ENCODE measurements around the gene OR51B4.
"Not testable (repeated sequence)": the region's sequence is repeated elsewhere in the genome, so short reads cannot be mapped to it uniquely, and the experiment has no call there.

The OR51B4 gene

DNA sequence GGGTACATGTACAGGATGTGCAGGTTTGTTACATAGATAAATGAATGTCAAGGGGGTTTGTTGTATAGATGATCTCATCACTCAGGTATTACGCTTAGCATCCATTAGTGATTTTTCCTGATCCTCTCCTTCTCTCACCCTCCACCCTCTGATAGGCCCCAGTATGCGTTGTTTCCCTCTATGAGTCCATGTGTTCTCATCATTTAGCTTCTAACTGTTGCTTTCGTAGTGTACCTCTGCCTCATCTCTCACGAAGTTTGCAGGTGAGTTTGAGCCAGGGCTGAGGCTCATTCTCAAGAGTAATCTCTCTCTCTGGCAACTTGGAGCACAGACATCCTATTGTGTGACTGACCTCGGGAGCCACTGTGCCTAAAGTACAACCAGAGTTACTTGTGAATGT is 27.4 kb downstream of the OR51B4 start:
- no peak for FAIRE-seq
- no peak for DNase-seq (ENCODE audit: low spot score)

DNA sequence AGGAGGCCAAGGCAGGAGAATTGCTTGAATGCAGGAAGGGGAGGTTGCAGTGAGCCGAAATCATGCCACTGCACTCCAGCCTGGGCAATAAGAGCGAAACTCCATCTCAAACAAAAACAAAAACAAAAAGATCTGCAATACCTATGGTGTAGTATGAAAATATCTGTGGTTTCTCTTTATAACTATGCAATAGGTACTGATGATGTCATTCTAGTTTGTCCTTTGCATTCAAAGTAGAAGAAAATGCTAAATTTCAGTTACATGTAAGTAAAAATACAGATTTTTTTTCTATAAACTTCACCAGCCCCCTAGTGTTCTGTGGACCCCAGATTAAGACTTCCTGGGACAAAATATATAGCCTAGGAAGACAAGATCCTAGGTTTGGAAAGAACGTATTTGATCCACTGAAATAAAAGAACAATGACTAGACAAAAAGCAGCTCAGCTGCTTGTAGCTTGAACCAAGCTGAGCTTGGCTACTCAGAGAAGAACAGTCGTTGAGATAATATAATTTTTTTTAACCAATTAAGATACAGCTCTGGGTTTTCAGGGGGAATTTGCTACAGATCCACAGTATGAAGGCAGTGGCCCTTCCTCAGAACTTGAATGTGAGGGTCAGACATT is 29.2 kb downstream of the OR51B4 start:
- FAIRE-seq = no peak
- DNase-seq (ENCODE audit: low spot score) = no peak

DNA sequence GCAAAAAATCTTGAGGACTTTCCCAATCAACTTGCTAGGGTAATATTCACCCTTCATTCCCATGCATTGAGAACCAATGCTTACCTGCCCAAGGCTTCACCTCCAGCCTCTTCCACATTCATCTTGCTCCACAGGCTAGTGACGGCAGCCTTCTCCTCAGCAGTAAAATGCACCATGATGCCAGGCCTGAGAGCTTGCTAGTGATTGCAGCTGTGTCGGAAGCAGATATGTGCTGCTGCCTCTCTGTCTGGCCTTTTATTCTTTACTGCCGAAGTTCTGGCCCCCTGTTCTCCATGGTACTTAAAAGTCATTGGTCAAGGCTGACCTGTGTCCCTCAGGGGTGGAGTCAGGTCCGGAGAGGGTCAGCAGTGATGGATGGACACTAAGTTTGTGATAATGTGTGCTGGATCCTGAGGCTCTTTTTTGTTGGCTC is 32.0 kb downstream of the OR51B4 start, which contains the start of gene HBE1:
Gene HBE1 (minus strand): TSS at position 231 of the 433 bp plus-strand sequence. CDS start 55 bp downstream, at position 176.
- no peak for FAIRE-seq
- DNase-seq (ENCODE audit: low spot score) = no peak

DNA sequence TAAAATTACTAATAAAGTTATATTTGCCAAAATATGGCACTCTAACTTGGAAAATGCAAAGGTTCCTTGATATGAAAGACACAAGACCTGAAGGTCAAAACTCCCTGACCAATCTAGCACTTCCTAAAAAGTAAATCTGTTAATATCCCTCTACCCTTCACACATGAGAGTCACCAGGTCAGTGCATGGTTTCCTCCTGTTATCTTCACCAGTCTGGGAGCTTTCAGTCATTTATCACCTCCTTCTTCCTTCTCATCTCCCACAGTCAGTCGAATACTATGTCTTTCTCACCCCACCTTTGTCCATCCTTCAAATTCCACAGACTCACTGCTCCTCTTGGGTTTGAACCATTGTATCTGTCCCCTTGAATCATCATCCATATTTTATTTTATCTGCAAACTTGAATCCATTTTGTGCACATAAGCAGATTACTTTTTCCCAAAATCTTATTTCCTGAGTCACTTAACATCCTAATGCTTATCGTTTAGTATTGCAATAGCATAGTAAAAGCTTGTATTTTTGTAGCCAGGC is 34.6 kb downstream of the OR51B4 start:
- DNase-seq (ENCODE audit: low spot score) = no peak
- no peak for FAIRE-seq

DNA sequence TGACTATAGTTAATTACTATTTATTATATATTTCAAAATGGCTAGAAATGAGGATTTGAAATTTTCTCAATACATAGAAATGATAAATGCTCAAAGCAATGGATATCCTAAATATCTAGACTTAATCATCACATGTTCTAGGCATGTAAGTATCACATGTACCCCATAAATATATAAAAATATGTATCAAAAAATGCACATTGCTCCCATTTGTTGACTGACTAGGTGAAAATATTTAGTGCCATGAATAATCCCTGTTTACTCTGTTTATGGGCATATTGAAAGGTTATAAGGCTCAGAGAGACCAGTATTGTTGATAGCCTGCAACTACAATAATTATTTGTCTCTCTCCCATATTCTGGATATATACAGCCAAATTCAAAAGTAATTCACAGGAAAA is 35.1 kb downstream of the OR51B4 start:
- DNase-seq (ENCODE audit: low spot score) (no peak), FAIRE-seq (no peak)

DNA sequence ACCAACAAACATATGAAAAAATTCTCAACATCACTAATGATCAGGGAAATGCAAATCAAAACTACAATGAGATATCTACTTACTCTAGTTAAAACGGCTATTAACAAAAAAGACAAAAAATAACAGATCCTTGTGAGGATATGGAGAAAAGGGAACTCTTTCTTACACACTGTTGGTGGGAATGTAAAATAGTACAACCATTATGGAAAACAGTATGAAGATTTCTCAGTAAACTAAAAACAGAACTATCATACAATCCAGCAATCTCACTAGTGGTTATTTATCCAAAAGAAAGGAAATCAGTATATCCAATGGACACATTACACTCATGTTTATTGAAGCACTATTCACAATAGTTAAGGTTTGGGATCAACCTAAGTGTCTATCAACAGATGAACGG is 35.9 kb downstream of the OR51B4 start:
- DNase-seq (ENCODE audit: low spot score) (no peak), FAIRE-seq (no peak)

DNA sequence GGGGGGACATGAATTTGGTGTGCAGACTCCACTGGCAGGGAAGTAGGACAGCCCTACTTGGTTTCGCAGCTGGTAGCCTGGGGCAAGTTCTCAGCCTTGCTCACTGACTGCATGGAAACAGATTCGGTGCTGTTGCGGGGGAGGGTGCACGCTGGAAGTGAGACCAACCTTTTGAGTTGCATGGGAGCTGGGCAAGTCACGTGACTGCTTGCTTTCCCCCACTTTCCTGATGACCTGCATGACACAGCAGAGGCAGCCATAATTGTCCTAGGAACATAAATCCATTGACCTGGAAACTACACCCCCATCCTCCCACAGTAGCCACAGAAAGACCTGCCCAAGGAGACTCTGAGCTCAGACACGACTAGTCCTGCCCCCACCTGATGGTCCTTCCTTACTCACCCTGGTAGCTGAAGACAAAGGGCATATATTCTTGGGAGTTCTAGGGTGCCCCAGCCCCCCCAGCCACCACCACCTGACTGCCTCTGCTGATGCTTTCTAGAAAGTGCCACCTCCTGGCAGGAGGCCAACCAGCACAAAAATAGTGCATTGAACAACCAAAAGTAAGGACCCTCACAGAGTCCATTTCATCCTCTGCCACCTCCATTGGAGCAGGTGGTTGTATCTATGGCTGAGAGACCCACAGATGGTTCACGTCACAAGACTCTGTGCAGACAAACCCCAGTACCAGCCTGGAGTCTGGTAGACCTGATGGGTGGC is 43.0 kb downstream of the OR51B4 start:
- no peak for DNase-seq (ENCODE audit: low spot score)
- FAIRE-seq = no peak

DNA sequence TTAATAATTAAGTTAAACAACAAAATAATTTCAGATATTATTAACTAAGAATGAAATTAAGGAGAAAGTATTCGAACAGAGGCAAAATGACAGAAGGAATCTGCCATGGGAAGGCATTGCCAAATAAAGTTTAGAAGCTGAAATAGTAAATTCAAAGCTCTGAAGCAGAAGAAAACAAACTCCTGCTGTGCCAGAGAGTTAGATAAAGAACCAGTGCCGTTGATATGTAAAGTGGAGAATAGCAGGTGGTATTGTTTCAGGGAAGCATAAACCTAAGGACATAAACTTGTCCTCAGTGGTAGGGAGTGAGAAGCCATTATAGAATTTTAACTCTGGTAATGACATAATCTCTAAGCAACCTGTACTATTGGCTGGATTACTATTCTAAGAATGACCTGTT is 44.5 kb downstream of the OR51B4 start:
- FAIRE-seq (no peak), DNase-seq (ENCODE audit: low spot score) (no peak)

DNA sequence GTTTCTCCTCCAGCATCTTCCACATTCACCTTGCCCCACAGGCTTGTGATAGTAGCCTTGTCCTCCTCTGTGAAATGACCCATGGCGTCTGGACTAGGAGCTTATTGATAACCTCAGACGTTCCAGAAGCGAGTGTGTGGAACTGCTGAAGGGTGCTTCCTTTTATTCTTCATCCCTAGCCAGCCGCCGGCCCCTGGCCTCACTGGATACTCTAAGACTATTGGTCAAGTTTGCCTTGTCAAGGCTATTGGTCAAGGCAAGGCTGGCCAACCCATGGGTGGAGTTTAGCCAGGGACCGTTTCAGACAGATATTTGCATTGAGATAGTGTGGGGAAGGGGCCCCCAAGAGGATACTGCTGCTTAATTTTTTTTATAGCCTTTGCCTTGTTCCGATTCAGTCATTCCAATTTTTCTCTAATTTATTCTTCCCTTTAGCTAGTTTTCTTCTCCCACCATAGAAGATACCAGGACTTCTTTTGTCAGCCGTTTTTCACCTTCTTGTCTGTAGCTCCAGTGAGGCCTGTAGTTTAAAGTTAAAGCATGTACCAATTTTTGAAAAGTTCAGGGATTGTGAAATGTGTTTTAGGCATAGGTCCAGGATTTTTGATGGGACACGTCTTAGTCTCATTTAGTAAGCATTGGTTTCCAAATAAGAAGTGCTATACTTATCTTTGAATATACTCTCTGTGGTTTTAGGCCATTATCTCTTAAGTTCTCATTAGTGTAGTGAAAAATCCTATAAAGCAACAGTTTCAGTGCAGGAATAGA is 46.9 kb downstream of the OR51B4 start, which contains the start of gene HBG2:
Gene HBG2 (minus strand): TSS at position 136 of the 768 bp plus-strand sequence. CDS start 53 bp downstream, at position 83.
- FAIRE-seq = not testable (repeated sequence)

DNA sequence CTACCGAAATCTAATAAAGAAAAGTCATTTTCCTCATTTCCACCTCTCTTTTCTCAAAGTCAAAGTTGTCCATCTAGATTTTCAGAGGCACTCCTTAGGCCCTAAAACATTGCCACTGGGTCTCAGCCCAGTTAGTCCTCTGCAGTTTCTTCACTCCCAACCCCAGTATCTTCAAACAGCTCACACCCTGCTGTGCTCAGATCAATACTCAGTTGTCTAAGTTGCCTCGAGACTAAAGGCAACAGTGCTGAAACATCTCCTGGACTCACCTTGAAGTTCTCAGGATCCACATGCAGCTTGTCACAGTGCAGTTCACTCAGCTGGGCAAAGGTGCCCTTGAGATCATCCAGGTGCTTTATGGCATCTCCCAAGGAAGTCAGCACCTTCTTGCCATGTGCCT is 47.7 kb downstream of the OR51B4 start:
- FAIRE-seq; DNase-seq (ENCODE audit: low spot score): not testable (repeated sequence)

More for the DNA sequence above, 46.9 kb downstream of the OR51B4 start, which contains the start of gene HBG2:
- DNase-seq (ENCODE audit: low spot score) = not testable (repeated sequence)

DNA sequence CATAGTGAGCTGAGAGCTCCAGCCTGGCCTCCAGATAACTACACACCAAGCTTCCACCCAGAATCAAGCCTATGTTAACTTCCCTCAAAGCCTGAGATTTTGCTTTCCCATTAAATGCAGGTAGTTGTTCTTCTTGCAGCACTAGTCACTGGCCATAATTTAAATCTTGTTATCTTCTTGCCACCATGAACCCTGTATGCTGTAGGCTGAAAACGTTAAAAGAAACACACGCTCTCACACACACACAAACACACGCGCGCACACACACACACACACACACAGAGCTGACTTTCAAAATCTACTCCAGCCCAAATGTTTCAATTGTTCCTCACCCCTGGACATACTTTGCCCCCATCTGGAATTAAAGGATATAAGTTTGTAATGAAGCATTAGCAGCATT is 48.3 kb downstream of the OR51B4 start:
- not testable (repeated sequence) for FAIRE-seq; DNase-seq (ENCODE audit: low spot score)

DNA sequence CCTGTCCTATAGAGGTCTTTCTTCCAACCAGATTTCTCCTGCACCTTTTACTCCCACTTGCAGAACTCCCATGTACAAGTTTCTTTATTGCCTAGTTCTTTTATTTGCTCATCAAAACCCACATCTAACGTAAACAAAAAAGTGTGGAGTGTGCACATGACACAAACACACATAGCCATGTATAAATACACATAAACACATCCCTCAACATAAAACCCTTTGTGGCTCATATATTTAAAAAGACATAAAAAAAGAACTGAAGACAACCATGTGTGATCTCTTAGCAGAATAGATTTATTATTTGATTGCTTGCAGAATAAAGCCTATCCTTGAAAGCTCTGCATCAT is 48.9 kb downstream of the OR51B4 start:
- DNase-seq (ENCODE audit: low spot score) (no peak), FAIRE-seq (no peak)

DNA sequence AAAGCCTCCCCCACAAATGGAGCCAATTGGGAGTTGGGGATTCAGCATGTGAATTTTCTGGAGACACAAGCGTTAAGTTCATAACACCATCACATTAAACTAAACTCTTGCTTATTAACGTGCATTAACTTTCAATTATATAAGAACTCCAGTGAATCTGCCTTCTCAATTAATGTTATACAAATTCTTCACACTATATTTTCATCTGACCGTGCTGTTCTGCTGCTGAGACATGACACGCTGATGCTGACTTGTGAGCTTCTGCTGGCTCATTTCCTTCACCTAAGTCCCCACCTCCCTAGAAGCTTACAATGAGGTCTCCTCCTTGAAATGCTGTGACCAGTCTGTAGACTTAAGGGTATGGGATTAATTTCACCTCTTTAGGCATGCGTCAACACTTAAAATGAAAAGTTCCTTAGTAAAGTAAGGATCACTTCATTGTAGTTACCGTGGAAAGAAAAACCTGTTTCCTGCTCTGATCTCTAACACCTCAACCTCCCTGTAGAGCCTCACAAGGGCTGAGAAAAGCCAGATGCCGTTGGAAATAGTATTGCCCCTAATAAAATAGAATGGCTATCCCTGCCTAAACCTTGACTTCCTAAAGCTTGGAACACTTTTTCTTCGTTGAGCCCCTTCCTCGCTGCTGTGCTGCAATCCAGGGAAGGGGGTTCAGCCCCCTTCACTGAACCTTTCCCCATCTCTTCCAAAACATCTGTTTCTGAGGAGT is 49.4 kb downstream of the OR51B4 start:
- no peak for DNase-seq (ENCODE audit: low spot score)
- FAIRE-seq = no peak

DNA sequence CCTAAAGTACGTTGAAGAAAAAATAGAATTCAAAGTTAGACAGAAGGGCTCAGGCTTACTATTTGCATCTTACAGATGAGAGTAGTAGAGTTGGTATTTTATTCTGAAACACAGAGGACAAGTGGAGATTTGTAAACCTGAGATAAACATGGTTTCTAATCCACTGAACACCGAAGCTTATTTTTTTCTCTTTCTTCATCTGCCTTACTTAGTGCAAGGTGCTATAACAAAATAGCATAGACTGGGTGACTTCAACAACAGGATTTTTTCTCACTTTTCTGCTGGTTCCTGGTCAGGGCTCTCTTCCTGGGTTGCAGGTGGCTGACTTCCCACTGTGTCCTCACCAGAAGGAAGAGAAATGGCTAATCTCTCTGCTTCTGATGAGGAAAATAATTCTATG is 50.0 kb downstream of the OR51B4 start:
- DNase-seq (ENCODE audit: low spot score) = no peak
- no peak for FAIRE-seq

Data from urothelium cell line (cell line).